ENCODE measurements around the gene CEACAM16.
"Not testable (repeated sequence)": the region's sequence is repeated elsewhere in the genome, so short reads cannot be mapped to it uniquely, and the experiment has no call there.

The CEACAM16 gene, protein sequence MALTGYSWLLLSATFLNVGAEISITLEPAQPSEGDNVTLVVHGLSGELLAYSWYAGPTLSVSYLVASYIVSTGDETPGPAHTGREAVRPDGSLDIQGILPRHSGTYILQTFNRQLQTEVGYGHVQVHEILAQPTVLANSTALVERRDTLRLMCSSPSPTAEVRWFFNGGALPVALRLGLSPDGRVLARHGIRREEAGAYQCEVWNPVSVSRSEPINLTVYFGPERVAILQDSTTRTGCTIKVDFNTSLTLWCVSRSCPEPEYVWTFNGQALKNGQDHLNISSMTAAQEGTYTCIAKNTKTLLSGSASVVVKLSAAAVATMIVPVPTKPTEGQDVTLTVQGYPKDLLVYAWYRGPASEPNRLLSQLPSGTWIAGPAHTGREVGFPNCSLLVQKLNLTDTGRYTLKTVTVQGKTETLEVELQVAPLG

DNA sequence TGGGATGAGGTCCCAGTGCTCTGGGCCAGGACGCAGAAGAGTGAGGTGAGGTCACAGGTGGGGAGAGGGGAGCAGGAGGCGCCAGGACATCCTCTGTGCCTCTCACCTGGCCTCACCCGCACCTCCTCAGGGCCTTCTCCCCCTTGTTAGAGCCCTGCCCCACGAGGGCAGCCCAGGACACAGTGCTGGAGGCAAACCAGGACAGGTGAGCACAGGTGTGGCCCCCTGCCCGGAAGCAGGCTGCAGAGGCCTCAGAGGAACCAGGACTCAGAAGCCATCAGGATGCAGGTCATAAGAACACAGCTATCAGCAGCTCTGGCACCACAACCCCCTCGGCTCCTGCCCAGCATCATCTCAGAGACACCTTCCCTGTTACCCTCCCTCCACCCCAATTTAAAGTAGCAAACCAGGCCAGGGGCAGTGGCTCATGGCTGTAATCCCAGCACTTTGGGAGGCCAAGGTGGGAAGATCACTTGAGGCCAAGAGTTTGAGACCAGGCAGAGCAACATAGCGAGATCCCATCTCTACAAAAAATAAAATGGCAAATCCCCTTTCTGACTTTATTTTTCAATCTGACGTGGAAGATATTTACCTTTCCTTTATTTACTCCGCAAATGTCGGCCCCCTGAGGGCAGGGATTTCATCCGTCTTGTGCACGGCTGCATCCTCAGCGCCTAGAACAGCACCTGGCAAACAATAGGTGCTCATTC, at the start of gene CEACAM16:
CEACAM16 (plus strand) TSS at position 660 of the 710 bp plus-strand sequence. CDS start 2,306 bp downstream, outside the sequence.
- DNase-seq (ENCODE audit: low read depth, low spot score): no peak

GRCh38 chr19:44649578-44650145, 49.3 kb upstream of the CEACAM16 start:
- DNase-seq (ENCODE audit: low read depth, low spot score): no peak

DNA sequence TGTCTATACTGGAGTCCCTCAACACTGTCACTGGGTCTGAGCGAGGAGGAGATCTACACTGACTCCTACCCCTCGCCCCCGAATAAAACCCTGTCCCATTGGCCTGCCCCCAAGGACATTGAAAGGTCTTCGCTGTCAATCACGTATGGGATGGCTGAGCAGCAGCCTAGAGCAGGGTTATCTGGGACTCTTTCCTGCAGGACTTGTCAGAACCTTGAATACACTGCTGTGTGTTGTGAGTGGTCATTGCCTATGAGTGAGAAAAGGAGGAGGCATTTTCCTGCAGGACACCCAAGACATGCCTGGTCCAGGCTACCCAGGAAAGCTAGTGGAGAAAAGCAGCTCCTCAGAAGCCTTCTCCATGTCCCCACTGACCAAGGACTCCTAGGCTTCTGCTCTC, 45.6 kb upstream of the CEACAM16 start:
- no peak for DNase-seq (ENCODE audit: low read depth, low spot score)

DNA sequence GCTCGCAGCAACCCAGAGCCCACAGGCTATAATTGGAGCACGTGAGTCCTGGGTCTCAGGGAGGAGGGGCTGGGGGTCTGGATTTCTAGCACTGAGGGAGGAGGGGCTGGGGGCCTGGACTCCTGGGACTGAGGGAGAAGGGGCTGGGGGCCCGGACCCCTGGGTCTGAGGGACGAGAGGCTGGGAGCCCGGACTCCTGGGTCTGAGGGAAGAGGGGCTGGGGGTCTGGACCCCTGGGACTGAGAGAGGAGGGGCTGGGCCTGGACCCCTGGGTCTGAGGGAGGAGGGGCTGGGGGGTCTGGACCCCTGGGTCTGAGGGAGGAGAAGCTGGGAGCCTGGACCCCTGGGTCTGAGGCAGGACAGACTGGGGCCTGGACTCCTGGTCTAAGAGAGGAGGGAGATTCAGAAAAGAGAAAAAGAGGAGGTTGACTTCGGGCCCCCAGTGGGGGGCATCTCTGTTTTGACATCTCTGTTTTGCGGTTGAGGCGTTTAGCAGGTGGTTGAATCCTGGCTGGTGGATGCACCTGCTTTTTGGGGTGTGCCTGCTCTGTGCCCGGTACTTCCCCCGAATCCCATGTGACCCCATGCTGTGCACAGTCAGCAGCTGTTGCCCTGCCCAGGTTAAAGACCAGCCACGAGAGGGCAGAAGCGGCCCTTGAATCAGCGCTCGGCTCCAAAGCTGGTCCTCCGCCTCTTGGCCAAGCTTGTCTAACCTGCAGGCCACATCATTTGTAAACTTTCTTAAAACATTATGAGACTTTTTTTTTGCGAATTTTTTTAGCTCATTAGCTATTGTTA, 44.8 kb upstream of the CEACAM16 start:
- DNase-seq (ENCODE audit: low read depth, low spot score): no peak

- DNase-seq (ENCODE audit: low read depth, low spot score): peak; percentile 71
Measured at GRCh38 chr19:44657211-44657921, 41.6 kb upstream of the CEACAM16 start.

DNA sequence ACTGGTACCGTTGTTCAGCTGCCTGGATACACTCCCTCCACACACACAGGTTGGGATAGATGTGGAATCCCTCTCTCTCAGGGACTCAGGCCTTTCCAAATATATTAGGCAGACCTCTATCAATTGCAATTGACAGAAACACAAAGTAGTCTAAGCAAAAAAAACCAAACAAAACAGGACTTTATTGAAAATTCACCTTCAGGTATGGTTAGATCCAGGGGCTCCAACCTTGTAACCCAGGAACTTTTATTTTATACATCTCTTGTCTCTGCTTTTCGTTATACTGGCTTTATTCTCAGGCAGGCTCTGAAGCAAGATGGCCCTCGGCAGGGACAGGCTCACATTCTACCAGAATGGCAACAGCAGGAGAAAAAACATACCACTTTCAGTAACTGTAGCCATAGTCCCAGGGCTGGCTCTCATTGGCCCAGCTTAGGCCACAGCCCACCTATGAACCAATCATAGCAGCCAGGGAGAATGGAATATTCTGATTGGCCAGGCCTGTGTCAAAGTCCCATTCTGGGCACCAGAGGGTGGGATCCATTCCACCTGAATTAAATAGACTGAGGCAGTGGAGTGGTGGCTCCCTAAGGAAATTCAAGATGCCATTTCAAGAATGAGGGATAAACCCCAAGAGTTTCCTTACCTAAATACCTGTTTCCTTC, 40.8 kb upstream of the CEACAM16 start:
- no peak for DNase-seq (ENCODE audit: low read depth, low spot score)

GRCh38 chr19:44660081-44660480, 38.9 kb upstream of the CEACAM16 start:
- no peak for DNase-seq (ENCODE audit: low read depth, low spot score)

DNA sequence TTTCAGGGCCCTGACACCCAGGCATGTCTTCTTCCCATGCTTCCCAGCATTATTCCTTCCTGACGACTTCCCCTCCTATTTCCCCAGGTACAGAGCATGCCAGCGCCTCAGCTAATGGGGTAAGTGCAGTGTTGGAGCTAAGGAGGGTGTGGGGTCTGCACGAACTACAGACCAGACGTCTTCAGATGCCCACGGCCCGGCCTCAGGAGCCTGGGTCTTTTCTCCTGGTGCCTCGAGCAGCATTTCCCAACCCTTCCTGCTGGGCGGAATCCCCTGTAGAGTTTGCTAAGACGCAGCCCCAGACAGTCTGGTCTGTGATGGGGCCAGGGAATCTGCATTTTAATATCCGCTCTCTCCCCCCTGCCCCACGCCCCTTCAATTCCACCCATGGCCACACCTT, 37.7 kb upstream of the CEACAM16 start:
- no peak for DNase-seq (ENCODE audit: low read depth, low spot score)

DNA sequence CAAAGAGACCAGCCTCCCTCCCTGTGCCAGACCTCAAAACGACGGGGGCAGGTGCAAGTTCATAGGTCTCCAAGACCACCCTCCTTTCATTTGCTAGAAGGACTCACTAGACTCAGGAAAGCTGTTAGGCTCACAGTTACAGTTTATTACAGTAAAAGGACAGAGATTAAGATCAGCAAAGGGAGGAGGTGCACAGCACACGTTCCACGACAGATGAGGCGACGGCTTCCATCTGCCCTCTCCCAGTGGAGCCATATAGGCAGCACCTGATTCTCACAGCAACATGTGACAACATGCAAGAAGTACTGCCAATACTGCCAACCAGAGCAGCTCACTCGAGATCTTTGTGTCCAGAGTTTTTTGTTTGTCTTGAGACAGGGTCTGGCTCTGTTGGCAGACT, 37.0 kb upstream of the CEACAM16 start:
- DNase-seq (ENCODE audit: low read depth, low spot score): no peak

GRCh38 chr19:44662691-44663385, 36.1 kb upstream of the CEACAM16 start:
- no peak for DNase-seq (ENCODE audit: low read depth, low spot score)

DNA sequence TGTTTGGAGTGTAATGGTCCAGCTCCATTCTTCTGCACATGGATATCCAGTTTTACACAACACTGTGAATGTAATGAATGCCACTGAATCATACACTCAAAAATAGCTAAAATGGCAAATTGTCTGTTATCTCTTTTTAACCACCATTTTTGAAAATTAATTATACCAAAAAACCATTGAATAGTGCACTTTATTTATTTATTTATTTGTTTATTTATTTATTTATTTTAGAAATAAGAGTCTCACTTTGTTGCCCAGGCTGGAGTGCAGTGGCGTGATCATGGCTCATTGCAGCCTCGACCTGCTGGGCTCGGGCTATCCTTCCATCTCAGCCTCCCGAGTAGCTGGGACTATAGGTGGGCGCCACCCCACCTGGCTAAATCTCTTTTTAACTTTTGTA, 35.0 kb upstream of the CEACAM16 start:
- DNase-seq (ENCODE audit: low read depth, low spot score): no peak

DNA sequence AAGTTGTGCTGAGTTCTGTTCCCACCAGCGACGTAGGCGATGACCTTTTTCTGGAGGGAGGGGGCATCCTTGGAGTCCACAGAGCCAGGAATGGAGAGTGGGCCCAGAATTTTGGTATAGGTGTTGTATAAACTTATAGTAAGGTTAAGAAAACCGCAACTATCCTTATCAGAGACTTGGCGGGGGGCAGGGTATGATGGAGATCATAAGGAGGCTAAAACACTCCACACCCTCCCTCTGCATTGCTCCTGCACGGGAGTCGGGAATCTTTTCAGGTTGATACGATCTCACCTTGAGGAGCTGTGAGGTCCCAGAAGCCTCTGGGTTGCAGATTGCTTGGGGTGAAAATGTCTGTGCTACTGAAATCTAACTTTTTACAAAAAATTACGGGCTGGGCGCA, 34.0 kb upstream of the CEACAM16 start:
- no peak for DNase-seq (ENCODE audit: low read depth, low spot score)

- no peak for DNase-seq (ENCODE audit: low read depth, low spot score)
Measured at GRCh38 chr19:44666852-44667556, 31.9 kb upstream of the CEACAM16 start.

- no peak for DNase-seq (ENCODE audit: low read depth, low spot score)
Measured at GRCh38 chr19:44668985-44669764, 29.8 kb upstream of the CEACAM16 start.

DNA sequence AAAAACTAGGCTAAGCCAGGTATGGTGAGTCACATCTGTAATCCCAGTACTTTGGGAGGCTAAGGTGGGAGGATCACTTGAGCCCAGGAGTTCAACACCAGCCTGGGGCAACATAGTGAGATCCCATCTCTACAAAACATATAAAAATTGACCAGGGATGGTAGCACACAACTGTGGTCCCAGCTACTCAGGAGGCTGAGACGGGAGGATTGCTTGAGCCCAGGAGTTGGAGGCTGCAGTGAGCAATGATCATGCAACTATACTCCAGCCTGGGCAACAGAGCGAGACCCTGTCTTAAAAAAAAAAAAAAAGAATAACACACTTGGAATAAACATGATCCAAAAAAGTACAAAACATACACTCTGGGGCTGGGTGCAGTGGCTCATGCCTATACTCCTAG, 28.9 kb upstream of the CEACAM16 start:
- not testable (repeated sequence) for DNase-seq (ENCODE audit: low read depth, low spot score)

GRCh38 chr19:44671400-44671799, 27.6 kb upstream of the CEACAM16 start, which contains the start of gene CEACAM19:
TSS of gene CEACAM19 (plus strand) at chr19:44671482. CDS start at chr19:44671932, 450 bp downstream.
- no peak for DNase-seq (ENCODE audit: low read depth, low spot score)

DNA sequence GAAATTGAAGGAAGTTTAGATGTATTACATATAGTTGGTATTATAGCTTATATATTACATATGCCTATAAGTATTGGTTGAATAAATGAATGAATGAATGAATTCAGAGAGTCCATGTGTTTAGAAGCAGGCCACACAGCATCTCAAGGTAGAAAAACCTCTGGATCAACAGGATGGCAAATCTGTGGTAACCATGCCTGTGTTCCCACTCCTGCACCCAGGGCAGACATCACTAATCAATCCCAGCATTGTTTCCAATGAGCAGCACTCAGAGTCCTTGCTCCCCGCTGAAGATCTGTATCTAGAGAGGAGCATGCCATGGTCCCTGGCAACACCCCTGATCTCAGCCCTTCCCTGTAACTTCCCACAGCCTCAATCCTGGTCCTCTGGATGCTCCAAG, 26.7 kb upstream of the CEACAM16 start:
- no peak for DNase-seq (ENCODE audit: low read depth, low spot score)

DNA sequence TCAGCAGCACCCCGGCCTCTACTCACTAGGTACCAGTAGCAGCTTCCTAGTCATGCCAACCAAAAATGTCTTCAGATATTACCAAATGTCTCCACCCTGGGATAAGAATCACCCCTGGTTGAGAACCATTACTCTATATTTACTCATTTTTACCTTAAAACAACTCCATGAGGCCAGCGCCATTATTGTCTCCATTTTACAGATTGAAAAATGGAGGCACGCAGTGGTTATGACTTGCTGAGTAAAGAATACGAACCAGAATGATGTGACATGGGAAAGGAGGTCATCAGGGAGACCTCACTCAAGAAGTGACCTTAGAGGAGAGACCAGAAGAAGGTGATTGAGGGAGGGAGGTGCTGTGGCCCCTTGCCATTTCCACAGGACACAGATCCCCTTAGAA, 25.4 kb upstream of the CEACAM16 start:
- no peak for DNase-seq (ENCODE audit: low read depth, low spot score)
